K562 (cell line): ENCODE data around the gene REEP6. TPM values are rescaled to one million over a fixed set of nuclear protein-coding genes. Genes with fewer than 3 reads are reported as not detected.

Experiments
- CBFB ChIP-seq: sonication (generic); formaldehyde crosslinking; IDR thresholded peaks from 2 replicates; pipeline ENCODE4 v1.4.0; 2020; ENCODE audit warnings: mild to moderate bottlenecking, missing genetic modification reagents
- CXXC5 ChIP-seq: fragments of 250-450 bp; sonication (Bioruptor Pico); IDR thresholded peaks from 2 replicates; pipeline ENCODE4 v1.8.0; 2022; ENCODE audit warnings: inconsistent platforms, mild to moderate bottlenecking, moderate library complexity
- ELF2 ChIP-seq: fragments of 250-450 bp; sonication (Bioruptor Pico); IDR thresholded peaks from 2 replicates; pipeline ENCODE4 v1.5.0; 2021; ENCODE audit warnings: mild to moderate bottlenecking
- ESRRA ChIP-seq: fragments of 450-650 bp; IDR thresholded peaks from 2 replicates; pipeline ENCODE4 v1.6.1; 2014; ENCODE audit warnings: low read depth, mild to moderate bottlenecking, moderate library complexity, borderline replicate concordance
- ILF3 ChIP-seq: fragments of 450-650 bp; IDR thresholded peaks from 2 replicates; pipeline ENCODE4 v1.6.1; 2018; ENCODE audit warnings: antibody characterized with exemption, mild to moderate bottlenecking, moderate library complexity, borderline replicate concordance
- KAT7 ChIP-seq: sonication (generic); formaldehyde crosslinking; IDR thresholded peaks from 2 replicates; pipeline ENCODE4 v1.8.0; 2022; ENCODE audit warnings: missing genetic modification reagents, mild to moderate bottlenecking, borderline replicate concordance
- MNT ChIP-seq, 2 experiments: fragments of 450-650 bp; conservative IDR thresholded peaks; 2 replicates each; pipeline ENCODE4 v1.6.1; 2017; ENCODE audit warnings: mild to moderate bottlenecking in 2 of 2, moderate library complexity in 2 of 2
- RBBP5 ChIP-seq: fragments of 200-600 bp; sonication (generic); IDR thresholded peaks from 2 replicates; pipeline ENCODE4 v1.6.1; 2012; ENCODE audit warnings: borderline replicate concordance, mild to moderate bottlenecking, low read length, control low read depth, inconsistent platforms; ENCODE audit not compliant: insufficient read depth, poor library complexity, severe bottlenecking
- SP2 ChIP-seq: IDR thresholded peaks from 2 replicates; pipeline ENCODE4 v1.6.1; 2011; ENCODE audit warnings: mild to moderate bottlenecking, low read depth, low read length, moderate library complexity; ENCODE audit not compliant: poor library complexity, severe bottlenecking; ENCODE audit errors: extremely low read depth
- TEAD1 ChIP-seq, 2 experiments: fragments of 450-650 bp in 1 of 2; sonication (generic) in 1 of 2; formaldehyde crosslinking; IDR thresholded peaks; 2 replicates each; pipeline versions ENCODE4 v1.4.0 to v1.8.0; 2020 to 2022; ENCODE audit warnings: mild to moderate bottlenecking in 2 of 2, missing genetic modification reagents in 1 of 2
- TFE3 ChIP-seq: fragments of 450-650 bp; formaldehyde crosslinking; IDR thresholded peaks from 2 replicates; pipeline ENCODE4 v1.4.0; 2020; ENCODE audit warnings: mild to moderate bottlenecking, mixed read lengths
- ZFPM2 ChIP-seq: fragments of 250-450 bp; sonication (Bioruptor Pico); IDR thresholded peaks from 2 replicates; pipeline ENCODE4 v1.5.1; 2022; ENCODE audit warnings: mild to moderate bottlenecking
- ZNF12 ChIP-seq: sonication (generic); formaldehyde crosslinking; IDR thresholded peaks from 2 replicates; pipeline ENCODE4 v1.4.0; 2020; ENCODE audit warnings: mild to moderate bottlenecking, missing genetic modification reagents
- ZNF175 ChIP-seq: fragments of 200-800 bp; sonication (Bioruptor generic); IDR thresholded peaks from 2 replicates; pipeline ENCODE4 v1.6.1; 2016; ENCODE audit warnings: low read depth, mild to moderate bottlenecking, missing genetic modification characterization, missing compliant biosample characterization
- ZNF217 ChIP-seq: sonication (generic); formaldehyde crosslinking; IDR thresholded peaks from 2 replicates; pipeline ENCODE4 v1.8.0; 2022; ENCODE audit warnings: mild to moderate bottlenecking, missing genetic modification reagents
- ZNF224 ChIP-seq: sonication (generic); formaldehyde crosslinking; IDR thresholded peaks from 2 replicates; pipeline ENCODE4 v1.8.0; 2022; ENCODE audit warnings: mild to moderate bottlenecking, missing genetic modification reagents
- ZNF280A ChIP-seq: fragments of 450-650 bp; IDR thresholded peaks from 2 replicates; pipeline ENCODE4 v1.6.1; 2018; ENCODE audit warnings: mild to moderate bottlenecking, low read depth; ENCODE audit not compliant: partially characterized antibody
- ZNF583 ChIP-seq: fragments of 250-450 bp; sonication (Bioruptor Pico); IDR thresholded peaks from 2 replicates; pipeline ENCODE4 v1.4.0; 2020
- ZNF655 ChIP-seq: fragments of 250-450 bp; sonication (Bioruptor Pico); IDR thresholded peaks from 2 replicates; pipeline ENCODE4 v1.5.0; 2021
- ZNF785 ChIP-seq: fragments of 250-450 bp; sonication (Bioruptor Pico); IDR thresholded peaks from 2 replicates; pipeline ENCODE4 v1.4.0; 2020; ENCODE audit warnings: mild to moderate bottlenecking
- polyA plus RNA-seq, 8 experiments: library from polyadenylated mRNA; depleted of rRNA in 4 of 8; stranded (reverse) in 5 of 8; unstranded in 3 of 8; fragments of >200 nt; fragmentation: Nextera tagmentation in 2 of 8; fragmentation: Illumina TruSeq in 1 of 8; extraction: Ambion mirVana in 2 of 8; extraction: Trizol in 1 of 8; gene quantifications; 2 replicates each; pipeline versions ENCODE4 v1.2.1 to v1.2.3, GENCODE V29; 2011 to 2014; ENCODE audit warnings: inconsistent platforms in 1 of 8, missing spikeins in 1 of 8
- total RNA-seq, 7 experiments: library from RNA; depleted of rRNA in 6 of 7; stranded (reverse); fragments of >200 nt in 6 of 7; fragmentation: Illumina TruSeq in 2 of 7; extraction: Trizol in 2 of 7; gene quantifications; 2 replicates each; pipeline versions ENCODE4 v1.2.1 to v1.2.3, GENCODE V29; 2011 to 2021; ENCODE audit warnings: low replicate concordance in 1 of 7

Gene REEP6
- total and polyA plus RNA-seq, 9 of the 15 experiments (the other 6 are each of a cell fraction or from before 2014, with no cell fraction given): 1.2 to 64.2 (median 12.7) TPM

GRCh38 chr19:1507763-1508506 is 17.0 kb downstream of the REEP6 start (continued):
- peak; percentile 88 for TF ChIP-seq ELF2 (CRISPR knock-in tag)
- TF ChIP-seq TEAD1 (CRISPR knock-in tag; IDR thresholded peaks at IDR 0.05): 0 out of 4 replicates have a peak, but pooled peaks of 1 of the 2 experiments have one; percentile 7
- TF ChIP-seq ZFPM2 (CRISPR knock-in tag): 0 out of 2 replicates have a peak, but pooled peaks have one; percentile 62
- TF ChIP-seq ZNF280A: no peak
- TF ChIP-seq TFE3 (CRISPR knock-in tag): no peak
- TF ChIP-seq ZNF655: no peak
- peak; percentile 88 for TF ChIP-seq SP2
- no peak for TF ChIP-seq ILF3
- TF ChIP-seq ZNF217 (CRISPR knock-in tag): no peak
- TF ChIP-seq ZNF583: no peak
- peak; percentile 64 for TF ChIP-seq RBBP5
- TF ChIP-seq ZNF224: no peak
- TF ChIP-seq KAT7 (CRISPR knock-in tag): no peak
- TF ChIP-seq MNT (conservative IDR thresholded peaks at IDR 0.05): peak; percentile 93 to 96
- TF ChIP-seq ESRRA: peak; percentile 67
- 0 out of 2 replicates have a peak, but pooled peaks have one; percentile 26 for TF ChIP-seq ZNF12 (CRISPR knock-in tag)
- no peak; the same call in none of the 2 replicates for TF ChIP-seq CBFB
- no peak for TF ChIP-seq ZNF175 (CRISPR knock-in tag)
- TF ChIP-seq ZNF785 (CRISPR knock-in tag): no peak
- peak; percentile 86 for TF ChIP-seq CXXC5 (CRISPR knock-in tag)
